Lung (tissue), 12 donors: ENCODE measurements around the gene PRKCH. TPM values are rescaled to one million over a fixed set of nuclear protein-coding genes. Genes with fewer than 3 reads are reported as not detected.

Source experiments
- ATAC-seq: fragments of 200-7000 bp; cut with Tn5 transposase; one replicate; pipeline ENCODE4 v1.9.1; 2020; ENCODE audit warnings: moderate number of reproducible peaks; ENCODE audit not compliant: insufficient read depth, low FRiP score
- DNase-seq, 3 donors: peaks; one replicate each; pipeline ENCODE4 v3.0.0-alpha.2; 2013 to 2017
- H3K27ac ChIP-seq, 2 donors: one replicate each; pipeline ENCODE4 v1.5.1; 2013; ENCODE audit warnings: mild to moderate bottlenecking in 2 of 2, moderate library complexity in 2 of 2, control low read depth in 1 of 2, inconsistent platforms in 1 of 2, low read depth in 1 of 2, low read length in 1 of 2
- H3K27me3 ChIP-seq, 3 donors: one replicate each; pipeline ENCODE4 v1.5.1; 2013; ENCODE audit warnings: low read length in 2 of 3; ENCODE audit not compliant: control insufficient read depth in 3 of 3, insufficient read depth in 3 of 3
- H3K36me3 ChIP-seq, 4 donors: one replicate each; pipeline ENCODE4 v1.5.1; 2013; ENCODE audit warnings: low read length in 4 of 4, mild to moderate bottlenecking in 1 of 4, moderate library complexity in 1 of 4; ENCODE audit not compliant: control insufficient read depth in 4 of 4, insufficient read depth in 4 of 4
- H3K4me1 ChIP-seq, 5 donors: one replicate each; pipeline ENCODE4 v1.5.1; 2013; ENCODE audit warnings: low read length in 5 of 5, mild to moderate bottlenecking in 2 of 5, moderate library complexity in 1 of 5; ENCODE audit not compliant: control insufficient read depth in 5 of 5, insufficient read depth in 5 of 5
- H3K4me3 ChIP-seq: one replicate; pipeline ENCODE4 v1.5.1; 2013; ENCODE audit warnings: mild to moderate bottlenecking, control low read depth, moderate library complexity
- H3K9ac ChIP-seq, 2 donors: one replicate each; pipeline ENCODE4 v1.5.1; 2013; ENCODE audit warnings: low read length in 2 of 2, control low read depth in 1 of 2; ENCODE audit not compliant: insufficient read depth in 1 of 2
- H3K9me3 ChIP-seq, 4 donors: one replicate each; pipeline ENCODE4 v1.5.1; 2013; ENCODE audit warnings: low read length in 3 of 4, mild to moderate bottlenecking in 1 of 4, moderate library complexity in 1 of 4; ENCODE audit not compliant: control insufficient read depth in 4 of 4, insufficient read depth in 3 of 4
- CTCF ChIP-seq: IDR thresholded peaks from 2 replicates; pipeline ENCODE4 v1.5.1; 2012; ENCODE audit warnings: mild to moderate bottlenecking; ENCODE audit errors: control extremely low read depth, extremely low read depth
- WGBS, 2 donors: extraction: QIAGEN DNeasy Blood & Tissue Kit; methylation state at CpG; one replicate each; pipeline ENCODE4 v1.1.7; 2013; 5-methylcytosine and 5-hydroxymethylcytosine counted together
- polyA plus RNA-seq, 2 donors: library from polyadenylated mRNA; stranded (reverse); fragments of 200-250 nt; gene quantifications; one replicate each; pipeline ENCODE4 v1.2.1, GENCODE V29; 2013
- total RNA-seq, 2 donors: library from RNA; depleted of rRNA in 1 of 2; stranded (reverse); fragments of >200 nt in 1 of 2; gene quantifications; one replicate each; pipeline ENCODE4 v1.2.1, GENCODE V29; 2014 to 2021
- donor health status: control.
- donor health status: control.
- donor health status: Bipolar disorder and iron deficiency.
- donor health status: healthy.
- donor health status: DM: yes; HTN: yes; CAD: no.

The PRKCH gene
- total and polyA plus RNA-seq, 4 donors = 12.9 to 126 (median 51.4) TPM

DNA sequence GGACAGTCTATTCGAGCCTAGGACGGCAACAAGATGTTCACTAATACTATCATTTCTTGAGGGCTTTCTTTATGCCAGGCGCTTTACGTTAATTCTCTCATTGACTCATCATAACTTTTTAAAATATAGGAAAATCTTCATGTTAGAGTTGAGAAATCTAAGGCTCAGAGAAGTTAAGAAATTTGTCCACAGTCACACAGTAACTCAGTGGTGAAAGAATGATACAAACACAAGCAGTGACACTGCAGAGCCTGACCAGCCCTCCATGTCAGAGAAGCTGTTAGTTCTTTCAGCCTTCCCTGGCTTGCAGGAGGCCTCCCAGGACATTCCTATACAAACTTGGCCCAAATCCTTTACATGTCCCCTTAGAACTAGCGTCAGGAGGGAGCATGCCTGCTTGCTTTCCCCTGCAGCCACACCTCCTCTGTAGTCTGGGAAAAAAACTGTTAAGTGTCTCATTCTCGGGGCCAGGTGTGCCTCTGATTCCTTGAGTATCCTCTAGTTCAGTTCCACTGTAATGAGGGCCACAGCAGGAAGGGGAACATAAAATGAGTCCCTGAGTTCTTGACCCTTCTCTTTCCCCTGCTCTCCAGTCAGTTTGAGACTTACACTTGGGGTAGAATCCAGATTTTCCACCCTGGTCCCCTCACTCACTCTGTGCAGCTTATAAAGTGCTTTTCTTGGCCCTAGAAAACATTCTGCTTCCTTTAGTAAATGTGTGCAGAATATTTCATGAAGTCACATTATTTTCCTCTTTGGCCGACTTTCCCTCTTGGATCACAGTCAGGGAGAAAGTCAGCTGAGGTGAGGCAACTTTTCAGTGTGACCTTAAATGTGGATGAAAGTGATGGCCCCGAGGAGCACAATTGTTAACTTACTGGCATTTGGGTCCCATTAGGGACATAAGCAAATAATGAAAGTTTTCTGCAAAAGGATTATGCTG lies 221.7 kb downstream of the PRKCH start:
- H3K4me1 ChIP-seq = peaks cover 5 to 21% (median 18%) of the 10 kb centered on the region in 5 donors
- no peak overlapping the region for H3K9ac ChIP-seq
- H3K27ac ChIP-seq = peak overlapping the region; percentile 66 to 85
- 70 to 82% methylated on average over 8 of the region's 8 CpGs for WGBS, 2 donors
- ATAC-seq = no peak
- peaks cover 0 to 12% (median 0%) of the 10 kb centered on the region in 4 donors for H3K36me3 ChIP-seq
- peak; percentile 32 to 80 (median 63) for DNase-seq
- H3K27me3 ChIP-seq = no peaks in the 10 kb centered on the region
- no peak overlapping the region for H3K4me3 ChIP-seq
- TF ChIP-seq CTCF = no peak
- H3K9me3 ChIP-seq = no peaks in the 10 kb centered on the region

GRCh38 chr14:61543946-61544345 lies 222.6 kb downstream of the PRKCH start:
- TF ChIP-seq CTCF = no peak
- H3K4me3 ChIP-seq = no peak overlapping the region
- H3K36me3 ChIP-seq = peaks cover 0 to 15% (median 0%) of the 10 kb centered on the region in 4 donors
- H3K4me1 ChIP-seq = peaks cover 5 to 21% (median 13%) of the 10 kb centered on the region in 5 donors
- DNase-seq (no peak), ATAC-seq (no peak)
- H3K9me3 ChIP-seq = no peaks in the 10 kb centered on the region
- peak overlapping the region; percentile 18 to 85 for H3K27ac ChIP-seq
- 82 to 94% methylated on average over 7 of the region's 7 CpGs for WGBS, 2 donors
- H3K9ac ChIP-seq = no peak overlapping the region
- no peaks in the 10 kb centered on the region for H3K27me3 ChIP-seq

DNA sequence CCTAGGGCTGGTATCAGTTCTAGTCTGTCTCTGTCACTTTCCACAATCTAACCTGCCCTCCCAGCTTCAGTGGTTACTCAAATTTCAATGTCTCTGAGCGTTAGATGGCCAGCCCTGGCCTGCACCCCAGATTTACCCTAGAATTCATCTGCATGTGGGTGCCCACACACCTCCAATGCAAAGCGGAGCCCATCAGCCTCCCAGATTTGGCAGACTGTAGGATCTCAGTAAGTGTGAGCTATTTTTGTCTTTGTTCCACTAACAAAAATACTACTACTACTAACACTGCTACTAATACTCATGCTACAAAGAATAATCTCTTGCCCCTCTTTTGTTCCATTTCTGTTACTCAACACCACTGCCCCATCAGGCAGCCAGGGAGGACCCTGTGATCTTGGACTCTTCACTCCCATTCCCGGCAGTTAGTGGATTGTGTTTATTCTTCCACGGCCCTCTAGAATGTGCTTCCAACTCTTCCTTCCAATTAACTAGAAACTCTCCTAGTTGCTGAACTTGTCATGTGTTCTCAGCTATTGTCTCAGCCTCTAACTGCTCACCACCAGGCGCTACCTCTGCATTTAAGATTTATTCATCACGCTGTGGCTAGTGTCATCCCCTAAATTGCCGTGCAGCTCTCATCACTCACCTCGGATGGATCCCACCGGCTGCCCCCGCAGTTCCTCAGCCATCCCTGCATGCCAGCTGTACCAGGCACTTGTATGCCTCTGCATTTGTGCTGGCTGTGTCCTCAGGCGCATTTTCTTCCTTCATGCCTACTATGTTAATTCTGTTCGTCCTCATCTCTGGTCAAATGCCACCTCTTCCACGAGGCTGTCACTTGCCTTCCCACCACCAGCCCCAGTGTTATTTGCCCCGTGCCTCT lies 223.3 kb downstream of the PRKCH start:
- H3K27ac ChIP-seq = peak overlapping the region in 1 of 2 donors; percentile 85
- H3K36me3 ChIP-seq = peaks cover 0 to 14% (median 0%) of the 10 kb centered on the region in 4 donors
- no peaks in the 10 kb centered on the region for H3K9me3 ChIP-seq
- 86 to 92% methylated on average over 14 of the region's 14 CpGs for WGBS, 2 donors
- H3K4me1 ChIP-seq = peaks cover 5 to 21% (median 9%) of the 10 kb centered on the region in 5 donors
- peak; percentile 8 for ATAC-seq
- no peaks in the 10 kb centered on the region for H3K27me3 ChIP-seq
- H3K9ac ChIP-seq = no peak overlapping the region
- no peak overlapping the region for H3K4me3 ChIP-seq
- DNase-seq = no peak
- no peak for TF ChIP-seq CTCF
